ENCODE results near the gene KCNC4. TPM values are rescaled to one million over a fixed set of nuclear protein-coding genes. Genes with fewer than 3 reads are reported as not detected.

KCNC4 gene
- total and polyA plus RNA-seq, 3 donors from 2014 or later, result 9.5 to 24.8 (median 21.7) TPM

- H3K27ac ChIP-seq, result no peak overlapping the region
- no peak for DNase-seq
- H3K36me3 ChIP-seq (ENCODE audit: low read depth, missing control alignments), result no peaks in the 10 kb centered on the region
- no peaks in the 10 kb centered on the region for H3K27me3 ChIP-seq
- no peak overlapping the region for H3K4me3 ChIP-seq
- 68 to 73% methylated on average over 11 of the region's 11 CpGs for WGBS, 2 donors
- no peaks in the 10 kb centered on the region for H3K9me3 ChIP-seq
- peaks cover 12% of the 10 kb centered on the region for H3K4me1 ChIP-seq
- intact Hi-C loops (cut with DNase I; ENCODE audit: low total_unique reads), result no loop called here
- TF ChIP-seq POLR2A (IDR thresholded peaks at IDR 0.05), result no peak
- no peak for TF ChIP-seq CTCF (IDR thresholded peaks at IDR 0.05)
Measured at GRCh38 chr1:110239441-110240430, 29.6 kb downstream of the KCNC4 start.

GRCh38 chr1:110240476-110241210, 30.5 kb downstream of the KCNC4 start:
- TF ChIP-seq POLR2A (IDR thresholded peaks at IDR 0.05) (no peak), CTCF (IDR thresholded peaks at IDR 0.05) (no peak)
- Histone ChIP-seq H3K36me3 (ENCODE audit: low read depth, missing control alignments) (no peaks in the 10 kb centered on the region), H3K4me3 (no peak overlapping the region), H3K4me1 (peaks cover 2% of the 10 kb centered on the region), H3K27me3 (no peaks in the 10 kb centered on the region), H3K27ac (no peak overlapping the region), H3K9me3 (no peaks in the 10 kb centered on the region)
- DNase-seq, result no peak
- 84 to 85% methylated on average over 8 to 13 of the region's 13 CpGs for WGBS, 2 donors
- intact Hi-C loops (cut with DNase I; ENCODE audit: low total_unique reads), result no loop called here

DNA sequence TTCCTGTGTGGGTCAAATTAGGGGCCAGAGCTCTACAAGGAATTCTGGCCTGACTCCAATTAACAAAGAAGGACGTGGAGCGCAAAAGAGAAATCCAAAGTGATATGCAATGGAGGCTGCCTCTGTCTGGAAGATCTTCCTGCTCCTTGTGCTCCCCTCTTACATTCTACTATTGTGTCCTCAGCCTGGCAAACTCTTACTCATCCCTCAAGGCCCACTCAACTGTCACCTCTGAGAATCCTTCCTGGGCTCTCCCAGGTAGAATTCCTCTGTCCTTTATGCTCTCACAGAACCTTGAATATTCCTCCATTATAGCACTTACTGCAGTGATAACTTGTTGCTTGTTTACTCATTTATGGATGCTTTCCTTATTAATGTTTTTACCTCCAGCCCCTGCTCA, 31.4 kb downstream of the KCNC4 start:
- TF ChIP-seq POLR2A (IDR thresholded peaks at IDR 0.05), result no peak
- TF ChIP-seq CTCF (IDR thresholded peaks at IDR 0.05), result no peak
- H3K9me3 ChIP-seq, result no peaks in the 10 kb centered on the region
- H3K36me3 ChIP-seq (ENCODE audit: low read depth, missing control alignments), result no peaks in the 10 kb centered on the region
- no peak overlapping the region for H3K27ac ChIP-seq
- DNase-seq, result no peak
- H3K4me1 ChIP-seq, result no peaks in the 10 kb centered on the region
- intact Hi-C loops (cut with DNase I; ENCODE audit: low total_unique reads), result no loop called here
- WGBS, 2 donors, result 30 to 62% methylated on average over 2 of the region's 2 CpGs
- H3K27me3 ChIP-seq, result no peaks in the 10 kb centered on the region
- no peak overlapping the region for H3K4me3 ChIP-seq

DNA sequence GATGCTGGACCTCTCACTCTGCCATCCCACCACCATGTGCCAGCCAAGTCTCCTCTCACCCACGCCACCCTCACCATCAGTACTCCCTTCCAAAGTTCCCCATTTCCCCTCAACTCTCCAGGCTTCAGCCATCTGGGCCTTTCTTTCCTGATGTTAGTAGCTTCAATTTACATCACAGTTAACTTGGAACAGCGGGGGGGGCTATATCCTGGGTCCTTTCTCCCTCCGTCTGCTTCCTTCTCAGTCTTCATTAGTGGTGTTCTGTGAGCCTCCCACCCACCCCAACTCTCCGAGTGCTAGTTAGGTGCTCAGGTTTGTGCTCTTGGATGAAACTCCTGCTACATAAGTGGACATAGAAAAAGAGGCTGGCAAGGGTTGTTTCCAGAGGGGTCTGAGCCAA, 31.9 kb downstream of the KCNC4 start:
- intact Hi-C loops (cut with DNase I; ENCODE audit: low total_unique reads), result no loop called here
- 93 to 95% methylated on average over 4 of the region's 4 CpGs for WGBS, 2 donors
- TF ChIP-seq CTCF (IDR thresholded peaks at IDR 0.05), result no peak
- TF ChIP-seq POLR2A (IDR thresholded peaks at IDR 0.05), result no peak
- Histone ChIP-seq H3K27me3 (no peaks in the 10 kb centered on the region), H3K4me3 (no peak overlapping the region), H3K27ac (no peak overlapping the region), H3K36me3 (ENCODE audit: low read depth, missing control alignments) (no peaks in the 10 kb centered on the region), H3K9me3 (no peaks in the 10 kb centered on the region), H3K4me1 (no peaks in the 10 kb centered on the region)
- DNase-seq, result no peak

All from testis (tissue), 3 donors.